Caco-2 (cell line): ENCODE measurements around the gene CALML5. TPM values are rescaled to one million over a fixed set of nuclear protein-coding genes. Genes with fewer than 3 reads are reported as not detected.

ENCODE experiments used
- BruUV-seq: library from RNA; stranded (reverse); fragments of 400-500 nt; replicated peaks from 2 replicates; lab custom pipeline; 2021; lab: Mats Ljungman, UMichigan
- CTCF ChIA-PET: fragments of 300-600 bp; sonication (Branson Sonifier 250); formaldehyde crosslinking; loops from one replicate; lab custom pipeline; 2022; ENCODE audit warnings: antibody characterized with exemption; lab: Charles Lee
- POLR2A ChIA-PET: fragments of 300-600 bp; sonication (Branson Sonifier 250); formaldehyde crosslinking; loops from one replicate; lab custom pipeline; 2022; ENCODE audit warnings: antibody characterized with exemption; lab: Charles Lee
- DNase-seq, 2 experiments: peaks; one replicate each; pipeline versions ENCODE4 v3.0.0 to v3.0.0-alpha.2; 2020 to 2022
- H3K27me3 ChIP-seq: replicated peaks from 2 replicates; pipeline ENCODE4 v1.6.0; 2011; ENCODE audit warnings: low read length; ENCODE audit not compliant: control insufficient read depth, insufficient read depth
- H3K36me3 ChIP-seq: 2 replicates; pipeline ENCODE4 v1.5.1; 2011; ENCODE audit warnings: low read length; ENCODE audit not compliant: control insufficient read depth, insufficient read depth
- H3K4me1 ChIP-seq: fragments of 250-450 bp; sonication (Bioruptor Pico); 2 replicates; pipeline ENCODE4 v1.5.1; 2020; ENCODE audit warnings: mild to moderate bottlenecking
- H3K4me3 ChIP-seq: 2 replicates; pipeline ENCODE4 v1.5.1; 2011; ENCODE audit warnings: low read depth, mild to moderate bottlenecking, control low read depth, low read length
- H3K9me3 ChIP-seq: fragments of 250-450 bp; sonication (Bioruptor Pico); 2 replicates; pipeline ENCODE4 v1.5.1; 2020; ENCODE audit warnings: mild to moderate bottlenecking, moderate library complexity
- H3K27ac Mint-ChIP-seq: one replicate; pipeline ENCODE4 v1.8.0; 2022; ENCODE audit warnings: mixed read lengths; ENCODE audit not compliant: unreplicated experiment
- H3K27me3 Mint-ChIP-seq: one replicate; pipeline ENCODE4 v1.8.0; 2022; ENCODE audit warnings: mixed read lengths; ENCODE audit not compliant: insufficient read depth, unreplicated experiment
- H3K36me3 Mint-ChIP-seq: one replicate; pipeline ENCODE4 v1.8.0; 2022; ENCODE audit warnings: mild to moderate bottlenecking, mixed read lengths; ENCODE audit not compliant: insufficient read depth, unreplicated experiment
- H3K4me1 Mint-ChIP-seq: one replicate; pipeline ENCODE4 v1.8.0; 2022; ENCODE audit warnings: low read depth, mixed read lengths; ENCODE audit not compliant: unreplicated experiment
- H3K4me3 Mint-ChIP-seq: one replicate; pipeline ENCODE4 v1.8.0; 2022; ENCODE audit warnings: mild to moderate bottlenecking, moderate library complexity, mixed read lengths; ENCODE audit not compliant: unreplicated experiment
- H3K9me3 Mint-ChIP-seq: one replicate; pipeline ENCODE4 v1.8.0; 2022; ENCODE audit warnings: mixed read lengths; ENCODE audit not compliant: unreplicated experiment
- intact Hi-C: fragments of 100-400 bp; cut with micrococcal nuclease; formaldehyde crosslinking; loops from one replicate; pipeline ENCODE4 v1.10.0; 2022; ENCODE audit not compliant: unreplicated experiment
- total RNA-seq: library from RNA; stranded (reverse); gene quantifications from 2 replicates; pipeline ENCODE4 v1.2.3, GENCODE V29; 2022
- TF ChIP-seq, protein P1 (sequence below), 2 experiments: fragments of 200-600 bp in 1 of 2; IDR thresholded peaks; 1 replicate in 1 of 2; 2 replicates in 1 of 2; pipeline versions ENCODE4 v1.5.1 to v1.8.0; 2011 to 2022; ENCODE audit warnings: antibody characterized with exemption in 1 of 2, control low read depth in 1 of 2, inconsistent platforms in 1 of 2, low read depth in 1 of 2, low read length in 1 of 2, mild to moderate bottlenecking in 1 of 2, moderate library complexity in 1 of 2; ENCODE audit not compliant: insufficient read depth in 1 of 2, severe bottlenecking in 1 of 2, unreplicated experiment in 1 of 2

The CALML5 gene
- total RNA-seq, 1 experiment from 2014 or later: not detected

DNA sequence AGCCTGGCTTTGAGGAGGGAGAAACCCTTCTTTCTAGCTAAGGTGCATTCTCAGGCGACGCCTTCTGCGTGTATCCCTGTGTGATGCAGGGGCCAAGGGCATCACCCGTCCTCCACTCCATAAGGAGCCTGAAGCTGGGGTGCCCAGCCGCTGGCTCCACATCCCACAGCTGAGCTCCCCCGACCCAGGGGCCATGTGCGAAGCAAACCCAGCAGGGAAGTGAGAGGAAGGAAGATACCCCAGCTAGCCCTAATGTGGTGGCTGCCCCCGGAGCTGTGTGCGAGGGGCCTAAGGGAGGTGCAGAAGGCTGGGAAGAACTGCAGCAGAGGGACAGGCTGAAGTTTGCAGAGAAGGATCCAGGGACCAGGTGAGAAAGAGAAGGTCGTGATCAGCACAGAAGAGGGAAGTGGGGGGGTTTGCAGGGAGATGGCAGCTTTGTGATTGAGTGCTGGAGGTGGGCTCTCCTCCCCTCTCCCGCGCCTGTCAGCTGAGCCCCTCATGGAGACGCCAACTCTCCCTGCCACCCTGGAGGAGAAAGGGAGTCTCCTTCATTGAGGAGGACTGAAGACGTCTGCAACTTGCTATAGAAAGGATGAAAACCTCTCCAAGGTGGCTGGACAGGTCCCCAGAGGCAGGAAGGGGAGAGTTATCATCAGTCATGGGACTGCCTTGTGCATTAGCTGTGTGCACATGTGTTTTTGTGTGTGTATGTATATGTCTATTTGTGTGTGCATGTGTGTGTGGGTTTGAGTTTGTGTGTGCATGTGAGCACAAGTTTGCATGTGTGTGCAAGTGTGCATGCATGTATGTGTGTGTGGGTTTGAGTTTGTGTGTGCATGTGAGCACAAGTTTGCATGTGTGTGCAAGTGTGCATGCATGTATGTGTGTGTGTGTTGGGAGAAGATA lies 3.5 kb upstream of the CALML5 start:
- Histone ChIP-seq H3K4me1 (peaks cover 29% of the 10 kb centered on the region), H3K9me3 (no peaks in the 10 kb centered on the region), H3K4me3 (no peak overlapping the region), H3K27me3 (no peaks in the 10 kb centered on the region), H3K36me3 (no peaks in the 10 kb centered on the region)
- no peaks in the 10 kb centered on the region for H3K27me3 Mint-ChIP-seq
- peak overlapping the region; percentile 25 for H3K4me3 Mint-ChIP-seq
- H3K27ac Mint-ChIP-seq: peak overlapping the region; percentile 84
- H3K4me1 Mint-ChIP-seq: peaks cover 38% of the 10 kb centered on the region
- POLR2A ChIA-PET: interaction anchor here (0.6 to 1.3 kb wide), 2 partner anchors 14 to 40 kb away, joined by 3 read pairs; no protein-coding TSS in a partner anchor
- peaks cover 8% of the 10 kb centered on the region for H3K9me3 Mint-ChIP-seq
- TF ChIP-seq, protein P1, sequence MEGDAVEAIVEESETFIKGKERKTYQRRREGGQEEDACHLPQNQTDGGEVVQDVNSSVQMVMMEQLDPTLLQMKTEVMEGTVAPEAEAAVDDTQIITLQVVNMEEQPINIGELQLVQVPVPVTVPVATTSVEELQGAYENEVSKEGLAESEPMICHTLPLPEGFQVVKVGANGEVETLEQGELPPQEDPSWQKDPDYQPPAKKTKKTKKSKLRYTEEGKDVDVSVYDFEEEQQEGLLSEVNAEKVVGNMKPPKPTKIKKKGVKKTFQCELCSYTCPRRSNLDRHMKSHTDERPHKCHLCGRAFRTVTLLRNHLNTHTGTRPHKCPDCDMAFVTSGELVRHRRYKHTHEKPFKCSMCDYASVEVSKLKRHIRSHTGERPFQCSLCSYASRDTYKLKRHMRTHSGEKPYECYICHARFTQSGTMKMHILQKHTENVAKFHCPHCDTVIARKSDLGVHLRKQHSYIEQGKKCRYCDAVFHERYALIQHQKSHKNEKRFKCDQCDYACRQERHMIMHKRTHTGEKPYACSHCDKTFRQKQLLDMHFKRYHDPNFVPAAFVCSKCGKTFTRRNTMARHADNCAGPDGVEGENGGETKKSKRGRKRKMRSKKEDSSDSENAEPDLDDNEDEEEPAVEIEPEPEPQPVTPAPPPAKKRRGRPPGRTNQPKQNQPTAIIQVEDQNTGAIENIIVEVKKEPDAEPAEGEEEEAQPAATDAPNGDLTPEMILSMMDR (IDR thresholded peaks at IDR 0.05; ENCODE audit: insufficient read depth in 1 of 2, low read depth in 1 of 2, low read length in 1 of 2, severe bottlenecking in 1 of 2, unreplicated experiment in 1 of 2): no peak
- intact Hi-C loops: loop anchor here (1.0 to 5.0 kb wide), 5 partner anchors 10 to 120 kb away; no protein-coding TSS in a partner anchor
- no TSS peak for BruUV-seq
- CTCF ChIA-PET: interaction anchor here (2.0 kb wide), 1 partner anchor 35 kb away, joined by 5 read pairs; no protein-coding TSS in a partner anchor
- DNase-seq: no peak
- H3K36me3 Mint-ChIP-seq: peaks cover 7% of the 10 kb centered on the region

DNA sequence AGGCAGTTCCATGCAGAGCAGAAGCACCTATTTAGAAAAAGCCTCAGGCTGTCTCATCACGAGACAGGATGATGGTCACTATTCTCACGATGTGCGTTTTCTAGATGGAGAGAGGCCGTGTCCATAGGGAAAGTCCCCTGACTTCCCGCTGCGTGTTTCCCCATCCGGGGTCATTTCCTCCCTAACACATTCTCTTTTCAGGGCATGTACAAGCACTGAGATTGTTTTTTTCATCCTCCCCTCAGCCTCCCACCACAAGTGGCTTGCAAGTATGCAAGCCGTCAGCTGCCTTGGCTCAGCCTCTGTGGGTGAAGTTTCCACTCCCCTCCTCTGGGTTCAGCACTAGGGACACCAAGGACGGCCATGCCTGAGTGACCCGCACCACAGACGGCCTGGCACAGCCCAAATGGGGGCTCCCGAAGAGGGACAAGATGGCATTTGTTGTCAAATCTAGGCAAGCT lies 2.7 kb upstream of the CALML5 start:
- ChIA-PET CTCF (interaction anchor here (1.3 to 2.0 kb wide), 3 partner anchors 16 to 121 kb away, joined by 5 to 10 read pairs (median 6); no protein-coding TSS in a partner anchor), POLR2A (interaction anchor here (0.8 kb wide), 1 partner anchor 121 kb away, joined by 4 read pairs; no protein-coding TSS in a partner anchor)
- Histone ChIP-seq H3K36me3 (no peaks in the 10 kb centered on the region), H3K9me3 (no peaks in the 10 kb centered on the region), H3K27me3 (no peaks in the 10 kb centered on the region), H3K4me1 (peaks cover 30% of the 10 kb centered on the region), H3K4me3 (no peak overlapping the region)
- intact Hi-C loops: loop anchor here (2.0 to 5.0 kb wide), 2 partner anchors 53 to 65 kb away; no protein-coding TSS in a partner anchor
- no TSS peak for BruUV-seq
- DNase-seq: peak in 1 of 2 experiments; percentile 30
- Mint-ChIP-seq H3K4me3 (no peak overlapping the region), H3K9me3 (peaks cover 8% of the 10 kb centered on the region), H3K27ac (no peak overlapping the region), H3K27me3 (no peaks in the 10 kb centered on the region), H3K36me3 (peaks cover 7% of the 10 kb centered on the region), H3K4me1 (peaks cover 38% of the 10 kb centered on the region)
- TF ChIP-seq, protein P1 (IDR thresholded peaks at IDR 0.05; ENCODE audit: insufficient read depth in 1 of 2, low read depth in 1 of 2, low read length in 1 of 2, severe bottlenecking in 1 of 2, unreplicated experiment in 1 of 2): no peak

DNA sequence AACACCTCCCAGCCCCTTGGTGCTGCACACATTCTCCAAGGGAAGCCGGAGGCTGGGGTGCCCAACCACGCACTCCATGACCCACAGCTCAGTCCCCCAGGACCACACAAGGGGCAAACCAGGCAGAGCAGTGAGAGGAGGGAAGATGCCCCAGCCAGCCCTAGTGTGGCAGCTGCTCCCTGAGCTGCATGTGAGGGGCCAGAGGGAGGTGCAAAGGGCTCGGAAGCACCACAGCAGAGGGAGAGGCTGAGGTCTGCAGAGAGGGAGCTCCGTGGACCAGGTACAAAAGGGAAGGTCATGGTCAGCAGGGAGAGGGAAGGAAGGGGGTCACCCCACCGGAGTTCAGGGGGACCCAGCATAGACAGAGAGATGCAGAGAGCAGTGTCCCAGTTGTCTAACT lies 1.5 kb upstream of the CALML5 start:
- H3K4me1 ChIP-seq: peaks cover 37% of the 10 kb centered on the region
- H3K4me1 Mint-ChIP-seq: peaks cover 36% of the 10 kb centered on the region
- no peak overlapping the region for H3K4me3 Mint-ChIP-seq
- ChIA-PET CTCF (interaction anchor here (0.5 to 1.9 kb wide), 4 partner anchors 17 to 122 kb away, joined by 3 to 10 read pairs (median 4); no protein-coding TSS in a partner anchor), POLR2A (no interaction called here)
- no peak overlapping the region for H3K4me3 ChIP-seq
- DNase-seq: peak in 1 of 2 experiments; percentile 37
- no peaks in the 10 kb centered on the region for H3K9me3 ChIP-seq
- no peaks in the 10 kb centered on the region for H3K36me3 ChIP-seq
- intact Hi-C loops: loop anchor here (5.0 kb wide), 1 partner anchor 66 kb away; no protein-coding TSS in a partner anchor
- no peaks in the 10 kb centered on the region for H3K27me3 Mint-ChIP-seq
- H3K27me3 ChIP-seq: no peaks in the 10 kb centered on the region
- H3K27ac Mint-ChIP-seq: peak overlapping the region; percentile 31
- BruUV-seq: no TSS peak
- TF ChIP-seq, protein P1 (IDR thresholded peaks at IDR 0.05; ENCODE audit: insufficient read depth in 1 of 2, low read depth in 1 of 2, low read length in 1 of 2, severe bottlenecking in 1 of 2, unreplicated experiment in 1 of 2): no peak
- H3K36me3 Mint-ChIP-seq: peaks cover 7% of the 10 kb centered on the region
- H3K9me3 Mint-ChIP-seq: peaks cover 8% of the 10 kb centered on the region
